HepG2 (cell line): Measurements from ENCODE around the gene SNRNP25. TPM values are rescaled to one million over a fixed set of nuclear protein-coding genes. Genes with fewer than 3 reads are reported as not detected.

ENCODE experiments used
- BCL6 ChIP-seq: IDR thresholded peaks from 2 replicates; pipeline ENCODE4 v1.6.1; 2016; ENCODE audit warnings: missing genetic modification reagents, missing compliant biosample characterization
- DBP ChIP-seq: sonication (generic); formaldehyde crosslinking; IDR thresholded peaks from 2 replicates; pipeline ENCODE4 v1.4.0; 2020; ENCODE audit warnings: missing genetic modification reagents; ENCODE audit errors: not compliant biosample characterization
- HDAC6 ChIP-seq: fragments of 200-600 bp; sonication (generic); IDR thresholded peaks from 2 replicates; pipeline ENCODE4 v1.7.0; 2017; ENCODE audit warnings: mild to moderate bottlenecking, antibody characterized with exemption, low read length, low read depth
- HOMEZ ChIP-seq: IDR thresholded peaks from 2 replicates; pipeline ENCODE4 v1.6.1; 2016; ENCODE audit warnings: low read depth
- HOXA5 ChIP-seq: sonication (generic); formaldehyde crosslinking; IDR thresholded peaks from 2 replicates; pipeline ENCODE4 v1.4.0; 2020; ENCODE audit warnings: missing genetic modification reagents
- IRF9 ChIP-seq: sonication (generic); formaldehyde crosslinking; IDR thresholded peaks from 2 replicates; pipeline ENCODE4 v1.8.0; 2022; ENCODE audit warnings: missing genetic modification reagents, mild to moderate bottlenecking, borderline replicate concordance
- MIXL1 ChIP-seq: IDR thresholded peaks from 2 replicates; pipeline ENCODE4 v1.6.1; 2016
- MTF1 ChIP-seq: sonication (generic); formaldehyde crosslinking; IDR thresholded peaks from 2 replicates; pipeline ENCODE4 v1.5.0; 2020; ENCODE audit warnings: missing genetic modification reagents
- PLRG1 ChIP-seq: fragments of 450-650 bp; conservative IDR thresholded peaks from 2 replicates; pipeline ENCODE4 v1.6.1; 2016
- RAD21 ChIP-seq: fragments of 450-650 bp; formaldehyde crosslinking; IDR thresholded peaks from 2 replicates; pipeline ENCODE4 v1.5.0; 2020; ENCODE audit warnings: mild to moderate bottlenecking
- SALL1 ChIP-seq: sonication (generic); formaldehyde crosslinking; IDR thresholded peaks from 2 replicates; pipeline ENCODE4 v1.8.0; 2022; ENCODE audit warnings: mild to moderate bottlenecking, missing genetic modification reagents
- SAP130 ChIP-seq: IDR thresholded peaks from 2 replicates; pipeline ENCODE4 v1.6.1; 2016; ENCODE audit warnings: low read depth
- TARDBP ChIP-seq: sonication (generic); formaldehyde crosslinking; IDR thresholded peaks from 2 replicates; pipeline ENCODE4 v1.8.0; 2022; ENCODE audit warnings: mild to moderate bottlenecking, missing genetic modification reagents
- TBL1XR1 ChIP-seq: fragments of 150-350 bp; IDR thresholded peaks from 2 replicates; pipeline ENCODE4 v1.6.1; 2014; ENCODE audit warnings: borderline replicate concordance, low read length; ENCODE audit not compliant: partially characterized antibody
- ZBTB34 ChIP-seq: sonication (generic); formaldehyde crosslinking; IDR thresholded peaks from 2 replicates; pipeline ENCODE4 v1.8.0; 2022; ENCODE audit warnings: mild to moderate bottlenecking, missing genetic modification reagents
- ZBTB37 ChIP-seq: sonication (generic); formaldehyde crosslinking; IDR thresholded peaks from 2 replicates; pipeline ENCODE4 v1.4.0; 2020; ENCODE audit warnings: mild to moderate bottlenecking, missing genetic modification reagents
- ZFX ChIP-seq: sonication (generic); formaldehyde crosslinking; IDR thresholded peaks from 2 replicates; pipeline ENCODE4 v1.4.0; 2020; ENCODE audit warnings: mild to moderate bottlenecking, low read depth, missing genetic modification reagents, moderate library complexity
- ZNF530 ChIP-seq: sonication (generic); formaldehyde crosslinking; IDR thresholded peaks from 2 replicates; pipeline ENCODE4 v1.5.0; 2020; ENCODE audit warnings: low read depth, mild to moderate bottlenecking, missing genetic modification reagents
- ZNF619 ChIP-seq: sonication (generic); formaldehyde crosslinking; IDR thresholded peaks from 2 replicates; pipeline ENCODE4 v1.4.0; 2020; ENCODE audit warnings: mild to moderate bottlenecking, missing genetic modification reagents
- ZNF704 ChIP-seq: sonication (generic); formaldehyde crosslinking; IDR thresholded peaks from 2 replicates; pipeline ENCODE4 v1.8.1; 2023; ENCODE audit warnings: mild to moderate bottlenecking, inconsistent platforms, moderate library complexity, missing genetic modification reagents, borderline replicate concordance
- ZNF720 ChIP-seq: sonication (generic); formaldehyde crosslinking; IDR thresholded peaks from 2 replicates; pipeline ENCODE4 v1.4.0; 2020; ENCODE audit warnings: missing genetic modification reagents
- ZSCAN12 ChIP-seq: sonication (generic); formaldehyde crosslinking; IDR thresholded peaks from 2 replicates; pipeline ENCODE4 v1.9.0; 2021; ENCODE audit warnings: mild to moderate bottlenecking, missing genetic modification reagents
- polyA plus RNA-seq, 8 experiments: library from polyadenylated mRNA; depleted of rRNA in 3 of 8; stranded (reverse) in 7 of 8; unstranded in 1 of 8; fragments of >200 nt; fragmentation: Illumina TruSeq in 4 of 8; extraction: Trizol in 4 of 8; gene quantifications; 2 replicates each; pipeline versions ENCODE4 v1.2.1 to v1.2.3, GENCODE V29; 2011 to 2016; ENCODE audit warnings: low read depth in 4 of 8, missing spikeins in 1 of 8, mixed read lengths in 1 of 8; ENCODE audit not compliant: insufficient read depth in 1 of 8
- total RNA-seq, 5 experiments: library from RNA; depleted of rRNA; stranded (reverse); fragments of >200 nt; fragmentation: Illumina TruSeq; extraction: Trizol; gene quantifications; 2 replicates each; pipeline ENCODE4 v1.2.3, GENCODE V29; 2016; ENCODE audit warnings: low read depth in 1 of 5
- TF ChIP-seq, protein P1 (sequence below): sonication (generic); formaldehyde crosslinking; IDR thresholded peaks from 2 replicates; pipeline ENCODE4 v1.4.0; 2020; ENCODE audit warnings: mild to moderate bottlenecking, missing genetic modification reagents

Gene SNRNP25
- total and polyA plus RNA-seq, 2 of the 13 experiments (the other 11 are each of a cell fraction or from before 2014, with no cell fraction given): 34.1 to 97.4 TPM

DNA sequence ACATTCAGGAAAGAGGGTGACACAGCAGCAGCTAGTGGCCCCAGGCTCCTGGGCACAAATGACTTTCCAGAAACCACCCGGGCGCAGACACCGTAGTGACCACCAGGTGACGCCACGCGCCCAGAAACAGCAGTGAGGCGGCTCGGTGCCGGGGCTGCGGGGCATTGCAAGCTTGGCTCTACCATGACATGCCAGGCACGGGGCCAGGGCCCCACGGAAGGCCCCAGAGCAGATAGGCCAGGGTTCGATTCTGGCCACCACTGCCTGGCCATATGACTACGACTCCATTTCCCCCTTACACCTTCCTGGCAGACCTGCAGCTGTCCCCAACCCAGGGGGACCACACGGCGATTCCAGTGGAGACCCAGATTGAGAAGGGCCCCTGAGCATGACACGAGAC, 12.1 kb downstream of the SNRNP25 start (continued):
- no peak for TF ChIP-seq HOXA5 (CRISPR knock-in tag)
- no peak for TF ChIP-seq TBL1XR1
- TF ChIP-seq MIXL1 (CRISPR knock-in tag): no peak
- TF ChIP-seq SALL1 (CRISPR knock-in tag): peak; percentile 71
- peak; percentile 34; the same call in 1 of the 2 replicates for TF ChIP-seq TARDBP
- TF ChIP-seq DBP: no peak
- TF ChIP-seq ZBTB37 (CRISPR knock-in tag): no peak
- TF ChIP-seq MTF1 (CRISPR knock-in tag): no peak
- no peak for TF ChIP-seq HOMEZ (CRISPR knock-in tag)
- TF ChIP-seq ZFX (CRISPR knock-in tag): 0 out of 2 replicates have a peak, but pooled peaks have one; percentile 15
- peak; percentile 52; the same call in 1 of the 2 replicates for TF ChIP-seq BCL6 (CRISPR knock-in tag)
- 0 out of 2 replicates have a peak, but pooled peaks have one; percentile 54 for TF ChIP-seq ZNF704 (CRISPR knock-in tag)
- TF ChIP-seq ZNF720 (CRISPR knock-in tag): no peak
- TF ChIP-seq ZNF619 (CRISPR knock-in tag): no peak
- no peak for TF ChIP-seq PLRG1
- TF ChIP-seq IRF9: peak; percentile 75
- no peak for TF ChIP-seq ZSCAN12 (CRISPR knock-in tag)
- peak; percentile 99 for TF ChIP-seq RAD21 (CRISPR knock-in tag)
- TF ChIP-seq, protein P1, sequence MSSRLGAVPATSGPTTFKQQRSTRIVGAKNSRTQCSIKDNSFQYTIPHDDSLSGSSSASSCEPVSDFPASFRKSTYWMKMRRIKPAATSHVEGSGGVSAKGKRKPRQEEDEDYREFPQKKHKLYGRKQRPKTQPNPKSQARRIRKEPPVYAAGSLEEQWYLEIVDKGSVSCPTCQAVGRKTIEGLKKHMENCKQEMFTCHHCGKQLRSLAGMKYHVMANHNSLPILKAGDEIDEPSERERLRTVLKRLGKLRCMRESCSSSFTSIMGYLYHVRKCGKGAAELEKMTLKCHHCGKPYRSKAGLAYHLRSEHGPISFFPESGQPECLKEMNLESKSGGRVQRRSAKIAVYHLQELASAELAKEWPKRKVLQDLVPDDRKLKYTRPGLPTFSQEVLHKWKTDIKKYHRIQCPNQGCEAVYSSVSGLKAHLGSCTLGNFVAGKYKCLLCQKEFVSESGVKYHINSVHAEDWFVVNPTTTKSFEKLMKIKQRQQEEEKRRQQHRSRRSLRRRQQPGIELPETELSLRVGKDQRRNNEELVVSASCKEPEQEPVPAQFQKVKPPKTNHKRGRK (CRISPR knock-in tag): no peak
- no peak for TF ChIP-seq HDAC6
- TF ChIP-seq ZBTB34 (CRISPR knock-in tag): peak; percentile 76; the same call in 1 of the 2 replicates
- peak; percentile 56; the same call in 1 of the 2 replicates for TF ChIP-seq SAP130 (CRISPR knock-in tag)
- no peak for TF ChIP-seq ZNF530 (CRISPR knock-in tag)
